HEK293T (cell line): Measurements from ENCODE around the gene SLC22A14.
A peak's percentile ranks its signal among the peaks of the same experiment; 100 is the strongest.

ENCODE experiments used
- BHLHE40 ChIP-seq: fragments of 450-650 bp; IDR thresholded peaks from 2 replicates; pipeline ENCODE4 v1.6.1; 2016; ENCODE audit warnings: mild to moderate bottlenecking, moderate library complexity, borderline replicate concordance
- ELF4 ChIP-seq: fragments of 450-650 bp; IDR thresholded peaks from 2 replicates; pipeline ENCODE4 v1.6.1; 2017; ENCODE audit warnings: antibody characterized with exemption
- L3MBTL2 ChIP-seq: fragments of 450-650 bp; conservative IDR thresholded peaks from 2 replicates; pipeline ENCODE4 v1.6.1; 2016; ENCODE audit warnings: mild to moderate bottlenecking
- LEF1 ChIP-seq: fragments of 450-650 bp; IDR thresholded peaks from 2 replicates; pipeline ENCODE4 v1.6.1; 2017; ENCODE audit warnings: mild to moderate bottlenecking, borderline replicate concordance
- NFRKB ChIP-seq: fragments of 450-650 bp; IDR thresholded peaks from 2 replicates; pipeline ENCODE4 v1.6.1; 2016; ENCODE audit warnings: mild to moderate bottlenecking, moderate library complexity
- SP1 ChIP-seq: fragments of 450-650 bp; IDR thresholded peaks from 2 replicates; pipeline ENCODE4 v1.6.1; 2017
- SUZ12 ChIP-seq: fragments of 450-650 bp; IDR thresholded peaks from 2 replicates; pipeline ENCODE4 v1.6.1; 2016; ENCODE audit warnings: mild to moderate bottlenecking
- ZNF384 ChIP-seq: fragments of 450-650 bp; IDR thresholded peaks from 2 replicates; pipeline ENCODE4 v1.6.1; 2016

GRCh38 chr3:38347421-38348200 is 65.5 kb downstream of the SLC22A14 start:
- TF ChIP-seq SUZ12 (no peak), SP1 (no peak), L3MBTL2 (no peak; the same call in 1 of the 2 replicates), ELF4 (no peak), ZNF384 (0 out of 2 replicates have a peak, but pooled peaks have one; percentile 37), LEF1 (no peak), NFRKB (no peak), BHLHE40 (no peak)
